CD4-positive, alpha-beta T cell (primary cell): ENCODE data around the gene HMG20A. TPM values are rescaled to one million over a fixed set of nuclear protein-coding genes. Genes with fewer than 3 reads are reported as not detected.
A peak's percentile ranks its signal among the peaks of the same experiment; 100 is the strongest.

Experiments used
- ATAC-seq: fragments of 200-7000 bp; cut with Tn5 transposase; one replicate; pipeline ENCODE4 v1.10.0; 2022; ENCODE audit warnings: mild to moderate bottlenecking; ENCODE audit not compliant: poor library complexity
- CTCF ChIA-PET: fragments of 350-600 bp; sonication (Branson Sonifier 250); formaldehyde crosslinking; loops from one replicate; lab custom pipeline; 2021; ENCODE audit warnings: antibody characterized with exemption, inconsistent platforms; lab: Charles Lee
- POLR2A ChIA-PET: fragments of 350-600 bp; sonication (Branson Sonifier 250); formaldehyde crosslinking; loops from one replicate; lab custom pipeline; 2021; ENCODE audit warnings: antibody characterized with exemption, inconsistent platforms; lab: Charles Lee
- DNase-seq, 14 experiments: peaks; one replicate each; pipeline ENCODE4 v3.0.0-alpha.2; 2013 to 2020; ENCODE audit warnings: mixed read lengths in 2 of 14
- H3K27ac ChIP-seq, 2 donors: one replicate each; pipeline versions ENCODE4 v1.5.1 to v1.7.0; 2013; ENCODE audit warnings: low read length in 2 of 2, low read depth in 1 of 2, mild to moderate bottlenecking in 1 of 2
- H3K27me3 ChIP-seq, 2 experiments: 1 replicate in 1 of 2; 2 replicates in 1 of 2; pipeline versions ENCODE4 v1.6.1 to v1.7.0; 2013; ENCODE audit warnings: low read length in 2 of 2, control low read depth in 1 of 2, mild to moderate bottlenecking in 1 of 2, moderate library complexity in 1 of 2; ENCODE audit not compliant: insufficient read depth in 2 of 2, control insufficient read depth in 1 of 2
- H3K36me3 ChIP-seq: one replicate; pipeline ENCODE4 v1.6.1; 2013; ENCODE audit warnings: low read length, control low read depth; ENCODE audit not compliant: insufficient read depth
- H3K4me1 ChIP-seq: one replicate; pipeline ENCODE4 v1.6.1; 2013; ENCODE audit warnings: low read length, control low read depth; ENCODE audit not compliant: insufficient read depth
- H3K4me3 ChIP-seq: one replicate; pipeline ENCODE4 v1.5.1; 2013; ENCODE audit warnings: mild to moderate bottlenecking, low read length, moderate library complexity
- H3K9me3 ChIP-seq, 2 experiments: 1 replicate in 1 of 2; 2 replicates in 1 of 2; pipeline versions ENCODE4 v1.6.1 to v1.7.0; 2013; ENCODE audit warnings: low read length in 2 of 2, mild to moderate bottlenecking in 2 of 2, control low read depth in 1 of 2, moderate library complexity in 1 of 2; ENCODE audit not compliant: control insufficient read depth in 1 of 2, insufficient read depth in 1 of 2
- H3K27ac Mint-ChIP-seq: one replicate; pipeline ENCODE4 v1.8.0; 2020; ENCODE audit warnings: mixed read lengths
- H3K27me3 Mint-ChIP-seq: one replicate; pipeline ENCODE4 v1.8.0; 2021; ENCODE audit warnings: mixed read lengths
- H3K36me3 Mint-ChIP-seq: one replicate; pipeline ENCODE4 v1.8.0; 2021; ENCODE audit warnings: low read depth, mixed read lengths
- H3K4me1 Mint-ChIP-seq: one replicate; pipeline ENCODE4 v1.8.0; 2021; ENCODE audit warnings: low read depth, mixed read lengths
- H3K4me3 Mint-ChIP-seq: one replicate; pipeline ENCODE4 v1.8.0; 2020; ENCODE audit warnings: mild to moderate bottlenecking, mixed read lengths
- H3K9me3 Mint-ChIP-seq: one replicate; pipeline ENCODE4 v1.8.0; 2020; ENCODE audit warnings: mixed read lengths
- CTCF ChIP-seq: fragments of 200-600 bp; IDR thresholded peaks from one replicate; pipeline ENCODE4 v1.8.0; 2022; ENCODE audit warnings: antibody characterized with exemption, mild to moderate bottlenecking
- intact Hi-C, 2 experiments: fragments of 100-400 bp; cut with DNase I in 1 of 2; cut with micrococcal nuclease in 1 of 2; formaldehyde crosslinking; loops; one replicate each; pipeline versions ENCODE4 v1.15.1 to v1.9.0; 2023 to 2025; cut with DNase I, micrococcal nuclease
- total RNA-seq, 174 experiments: library from RNA in 2 of 174; stranded (reverse) in 2 of 174; gene quantifications; one replicate each; pipeline ENCODE4 v1.2.3 and lab custom pipeline; 2021 to 2026

The HMG20A gene
- total RNA-seq, 2 experiments from 2014 or later: 16.2 to 20.0 TPM

DNA sequence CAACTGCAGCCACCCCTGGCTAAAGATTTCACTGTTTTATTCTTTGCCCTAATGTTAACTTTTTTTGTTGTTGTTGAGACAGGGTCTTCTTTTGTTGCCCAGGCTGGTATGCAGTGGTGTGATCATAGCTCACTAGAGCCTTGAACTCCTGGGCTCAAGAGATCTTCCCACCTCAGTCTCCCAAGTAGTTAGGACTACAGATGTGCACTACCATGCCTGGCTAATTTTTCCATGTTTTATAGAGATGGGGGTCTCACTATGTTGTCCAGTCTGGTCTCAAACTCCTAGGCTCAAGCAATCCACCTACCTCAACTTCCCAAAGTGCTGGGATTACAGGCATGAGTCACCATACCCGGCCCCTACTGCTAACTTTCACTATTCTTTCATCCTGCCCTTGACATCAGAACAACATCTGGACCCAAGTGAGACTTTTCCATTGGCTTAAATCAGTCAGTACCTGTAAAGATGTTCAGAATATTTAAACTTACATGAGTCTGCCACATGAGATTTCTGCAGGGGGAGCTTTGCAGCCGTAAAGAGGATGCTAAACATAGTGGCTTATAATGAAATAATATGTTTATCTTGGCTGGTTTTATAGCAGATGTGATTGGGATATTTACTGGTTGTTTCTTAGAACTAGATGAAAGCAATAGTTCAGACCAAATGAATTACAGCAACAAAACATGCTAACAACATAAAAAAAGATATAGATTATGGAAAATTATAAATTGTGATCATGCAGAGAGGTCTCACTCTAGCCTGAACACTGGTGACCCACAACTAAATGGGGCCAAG lies 73.6 kb downstream of the HMG20A start:
- Mint-ChIP-seq H3K36me3 (peaks cover 4% of the 10 kb centered on the region), H3K4me1 (peaks cover 19% of the 10 kb centered on the region), H3K27ac (peak overlapping the region; percentile 12), H3K4me3 (no peak overlapping the region), H3K9me3 (no peaks in the 10 kb centered on the region), H3K27me3 (no peaks in the 10 kb centered on the region)
- Histone ChIP-seq H3K27ac (no peak overlapping the region), H3K36me3 (peaks cover 7% of the 10 kb centered on the region), H3K9me3 (no peaks in the 10 kb centered on the region), H3K27me3 (no peaks in the 10 kb centered on the region), H3K4me3 (no peak overlapping the region), H3K4me1 (peaks cover 16% of the 10 kb centered on the region)
- intact Hi-C loops: no loop called here
- no peak for DNase-seq
- CTCF ChIA-PET: no interaction called here
- POLR2A ChIA-PET: no interaction called here
- ATAC-seq: no peak
- TF ChIP-seq CTCF: no peak

DNA sequence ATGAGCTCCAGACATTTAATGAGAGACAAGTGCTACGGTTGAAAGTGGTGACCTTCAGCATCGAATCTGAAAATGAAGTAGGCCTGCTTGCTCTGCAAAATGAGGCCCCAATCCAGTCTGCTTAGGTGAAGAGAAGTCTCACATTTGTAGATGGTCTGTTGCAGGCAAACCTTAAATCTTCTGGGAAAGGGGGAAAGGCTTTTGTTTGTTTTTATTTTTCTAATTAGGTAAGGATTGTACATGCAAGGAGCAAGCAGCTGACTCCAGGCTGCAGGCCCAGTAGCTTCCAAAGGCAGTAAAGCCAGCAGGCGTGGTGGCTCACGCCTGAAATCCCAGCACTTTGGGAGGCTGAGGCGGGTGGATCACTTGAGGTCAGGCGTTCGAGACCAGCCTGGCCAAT lies 74.3 kb downstream of the HMG20A start:
- no peak overlapping the region for H3K4me3 Mint-ChIP-seq
- Histone ChIP-seq H3K9me3 (no peaks in the 10 kb centered on the region), H3K27me3 (no peaks in the 10 kb centered on the region), H3K4me3 (no peak overlapping the region), H3K4me1 (peaks cover 16% of the 10 kb centered on the region), H3K27ac (no peak overlapping the region), H3K36me3 (peaks cover 7% of the 10 kb centered on the region)
- no peaks in the 10 kb centered on the region for H3K36me3 Mint-ChIP-seq
- ChIA-PET CTCF (no interaction called here), POLR2A (interaction anchor here (0.6 kb wide), 1 partner anchor 507 kb away, joined by 3 read pairs; no protein-coding TSS in a partner anchor)
- H3K27me3 Mint-ChIP-seq: no peaks in the 10 kb centered on the region
- H3K27ac Mint-ChIP-seq: no peak overlapping the region
- ATAC-seq: no peak
- DNase-seq: no peak
- no peaks in the 10 kb centered on the region for H3K9me3 Mint-ChIP-seq
- H3K4me1 Mint-ChIP-seq: peaks cover 19% of the 10 kb centered on the region
- TF ChIP-seq CTCF: no peak
- intact Hi-C loops: loop anchor here in 1 of 2 experiments (5.0 kb wide), 1 partner anchor 308 kb away; no protein-coding TSS in a partner anchor

- H3K27me3 ChIP-seq: no peaks in the 10 kb centered on the region
- no peak overlapping the region for H3K4me3 Mint-ChIP-seq
- intact Hi-C loops: loop anchor here (1.0 to 5.0 kb wide), 3 partner anchors 309 to 593 kb away; no protein-coding TSS in a partner anchor
- no peaks in the 10 kb centered on the region for H3K9me3 ChIP-seq
- H3K4me1 ChIP-seq: peaks cover 16% of the 10 kb centered on the region
- ChIA-PET CTCF (interaction anchor here (1.0 to 4.8 kb wide), 7 partner anchors 18 to 522 kb away, joined by 3 to 25 read pairs (median 3); no protein-coding TSS in a partner anchor), POLR2A (interaction anchor here (0.6 to 1.2 kb wide), 2 partner anchors 499 to 508 kb away, joined by 3 read pairs; no protein-coding TSS in a partner anchor)
- peaks cover 2% of the 10 kb centered on the region for H3K36me3 ChIP-seq
- H3K36me3 Mint-ChIP-seq: no peaks in the 10 kb centered on the region
- H3K9me3 Mint-ChIP-seq: no peaks in the 10 kb centered on the region
- peaks cover 19% of the 10 kb centered on the region for H3K4me1 Mint-ChIP-seq
- TF ChIP-seq CTCF: no peak
- H3K27ac ChIP-seq: no peak overlapping the region
- no peak overlapping the region for H3K4me3 ChIP-seq
- H3K27me3 Mint-ChIP-seq: no peaks in the 10 kb centered on the region
- DNase-seq: no peak
- ATAC-seq: no peak
- no peak overlapping the region for H3K27ac Mint-ChIP-seq
These were observed 75.3 kb downstream of the HMG20A start for GRCh38 chr15:77495838-77496596.
